Measurements from ENCODE around the gene ZGPAT.

Gene ZGPAT

GRCh38 chr20:63688228-63689045 is 19.4 kb upstream of the ZGPAT start:
- Histone ChIP-seq H4K20me1 (ENCODE audit: insufficient read depth, low read length, poor library complexity, severe bottlenecking) (no peaks in the 10 kb centered on the region), H3K9me3 (ENCODE audit: insufficient read depth, low read depth, low read length) (no peaks in the 10 kb centered on the region), H2AFZ (ENCODE audit: low read length) (no peak overlapping the region), H3K27me3 (ENCODE audit: insufficient read depth, low read length, poor library complexity, severe bottlenecking) (no peaks in the 10 kb centered on the region), H3K9me2 (replicated peaks; ENCODE audit: low read depth, low read length) (no peaks in the 10 kb centered on the region), H3K4me2 (ENCODE audit: low read depth, low read length, poor library complexity, severe bottlenecking) (no peak overlapping the region), H3K36me3 (ENCODE audit: insufficient read depth, low read length) (no peaks in the 10 kb centered on the region), H3K4me3 (ENCODE audit: low read length, poor library complexity, severe bottlenecking) (no peak overlapping the region), H3K9ac (ENCODE audit: low read depth, low read length, poor library complexity, severe bottlenecking) (no peak overlapping the region), H3K79me2 (ENCODE audit: insufficient read depth, low read length) (no peaks in the 10 kb centered on the region), H3F3A (ENCODE audit: low read depth) (no peaks in the 10 kb centered on the region), H3K4me1 (ENCODE audit: insufficient read depth, low read length, poor library complexity, severe bottlenecking) (no peaks in the 10 kb centered on the region)
- TF ChIP-seq EZH2phosphoT487 (IDR thresholded peaks at IDR 0.05; ENCODE audit: borderline replicate concordance) (no peak), CTCF (conservative IDR thresholded peaks at IDR 0.05; ENCODE audit: low read length) (no peak)

GRCh38 chr20:63689046-63690002 is 18.5 kb upstream of the ZGPAT start:
- no peak for TF ChIP-seq CTCF (conservative IDR thresholded peaks at IDR 0.05; ENCODE audit: low read length)
- no peak for TF ChIP-seq EZH2phosphoT487 (IDR thresholded peaks at IDR 0.05; ENCODE audit: borderline replicate concordance)
- Histone ChIP-seq H3K4me1 (ENCODE audit: insufficient read depth, low read length, poor library complexity, severe bottlenecking) (no peaks in the 10 kb centered on the region), H3K9me2 (replicated peaks; ENCODE audit: low read depth, low read length) (no peaks in the 10 kb centered on the region)

GRCh38 chr20:63690003-63690897 is 17.6 kb upstream of the ZGPAT start:
- Histone ChIP-seq H4K20me1 (ENCODE audit: insufficient read depth, low read length, poor library complexity, severe bottlenecking) (no peaks in the 10 kb centered on the region), H3K27me3 (ENCODE audit: insufficient read depth, low read length, poor library complexity, severe bottlenecking) (no peaks in the 10 kb centered on the region), H3K9ac (ENCODE audit: low read depth, low read length, poor library complexity, severe bottlenecking) (no peak overlapping the region), H3K4me2 (ENCODE audit: low read depth, low read length, poor library complexity, severe bottlenecking) (no peak overlapping the region), H3K79me2 (ENCODE audit: insufficient read depth, low read length) (no peaks in the 10 kb centered on the region), H3K4me1 (ENCODE audit: insufficient read depth, low read length, poor library complexity, severe bottlenecking) (no peaks in the 10 kb centered on the region), H2AFZ (ENCODE audit: low read length) (no peak overlapping the region), H3K9me2 (replicated peaks; ENCODE audit: low read depth, low read length) (no peaks in the 10 kb centered on the region), H3K4me3 (ENCODE audit: low read length, poor library complexity, severe bottlenecking) (no peak overlapping the region), H3K36me3 (ENCODE audit: insufficient read depth, low read length) (no peaks in the 10 kb centered on the region), H3K9me3 (ENCODE audit: insufficient read depth, low read depth, low read length) (no peaks in the 10 kb centered on the region), H3F3A (ENCODE audit: low read depth) (no peaks in the 10 kb centered on the region)
- TF ChIP-seq EZH2phosphoT487 (IDR thresholded peaks at IDR 0.05; ENCODE audit: borderline replicate concordance): no peak
- TF ChIP-seq CTCF (conservative IDR thresholded peaks at IDR 0.05; ENCODE audit: low read length): no peak

More at GRCh38 chr20:63689046-63690002, 18.5 kb upstream of the ZGPAT start:
- H3K4me2 ChIP-seq (ENCODE audit: low read depth, low read length, poor library complexity, severe bottlenecking): no peak overlapping the region
- H3K4me3 ChIP-seq (ENCODE audit: low read length, poor library complexity, severe bottlenecking): no peak overlapping the region
- no peaks in the 10 kb centered on the region for H3K9me3 ChIP-seq (ENCODE audit: insufficient read depth, low read depth, low read length)
- no peak overlapping the region for H2AFZ ChIP-seq (ENCODE audit: low read length)
- no peaks in the 10 kb centered on the region for H3F3A ChIP-seq (ENCODE audit: low read depth)
- no peaks in the 10 kb centered on the region for H4K20me1 ChIP-seq (ENCODE audit: insufficient read depth, low read length, poor library complexity, severe bottlenecking)
- no peaks in the 10 kb centered on the region for H3K79me2 ChIP-seq (ENCODE audit: insufficient read depth, low read length)
- no peaks in the 10 kb centered on the region for H3K27me3 ChIP-seq (ENCODE audit: insufficient read depth, low read length, poor library complexity, severe bottlenecking)
- no peaks in the 10 kb centered on the region for H3K36me3 ChIP-seq (ENCODE audit: insufficient read depth, low read length)
- H3K9ac ChIP-seq (ENCODE audit: low read depth, low read length, poor library complexity, severe bottlenecking): no peak overlapping the region
